ENCODE measurements around the gene TEC. TPM values are rescaled to one million over a fixed set of nuclear protein-coding genes. Genes with fewer than 3 reads are reported as not detected.

TEC gene
- total and polyA plus RNA-seq, 2 experiments from 2014 or later, result not detected

GRCh38 chr4:48110452-48110978 lies 159.1 kb downstream of the TEC start:
- TF ChIP-seq EZH2phosphoT487 (IDR thresholded peaks at IDR 0.05; ENCODE audit: insufficient read depth, low read depth), result no peak
- no peaks in the 10 kb centered on the region for H3K36me3 ChIP-seq (ENCODE audit: low read depth)
- in situ Hi-C loops (cut with MboI), result no loop called here
- H3K4me3 ChIP-seq, result no peak overlapping the region
- no peak overlapping the region for H2AFZ ChIP-seq
- H3K4me1 ChIP-seq (ENCODE audit: insufficient read depth), result no peaks in the 10 kb centered on the region; the same call in 1 of the 2 replicates
- 83 to 96% methylated on average over 1 of the region's 1 CpG for WGBS, 2 experiments (ENCODE audit: low coverage in 1 of 2, low lambda C conversion rate in 2 of 2, missing lambda C conversion rate in 2 of 2)
- DNase-seq, result no peak
- no peaks in the 10 kb centered on the region for H3F3A ChIP-seq (ENCODE audit: insufficient read depth)
- H3K27me3 ChIP-seq (replicated peaks; ENCODE audit: insufficient read depth), result no peaks in the 10 kb centered on the region
- no peaks in the 10 kb centered on the region for H3K9me3 ChIP-seq (ENCODE audit: low read depth)
- no peak overlapping the region for H3K27ac ChIP-seq
- no peak overlapping the region for H3K9ac ChIP-seq
- H3K9me2 ChIP-seq (ENCODE audit: insufficient read depth), result no peaks in the 10 kb centered on the region
- H3K79me2 ChIP-seq (ENCODE audit: insufficient read depth), result no peaks in the 10 kb centered on the region
- no peaks in the 10 kb centered on the region for H4K20me1 ChIP-seq (ENCODE audit: insufficient read depth)
- H3K4me2 ChIP-seq (ENCODE audit: unreplicated experiment), result no peak overlapping the region

GRCh38 chr4:48109413-48110263 lies 160.0 kb downstream of the TEC start:
- Histone ChIP-seq H3K27ac (no peak overlapping the region), H3K4me2 (ENCODE audit: unreplicated experiment) (no peak overlapping the region), H3K9me3 (ENCODE audit: low read depth) (no peaks in the 10 kb centered on the region), H4K20me1 (ENCODE audit: insufficient read depth) (no peaks in the 10 kb centered on the region), H3K79me2 (ENCODE audit: insufficient read depth) (no peaks in the 10 kb centered on the region), H3K4me3 (no peak overlapping the region), H3K36me3 (ENCODE audit: low read depth) (no peaks in the 10 kb centered on the region), H3K9ac (no peak overlapping the region), H3K9me2 (ENCODE audit: insufficient read depth) (no peaks in the 10 kb centered on the region), H3K27me3 (replicated peaks; ENCODE audit: insufficient read depth) (no peaks in the 10 kb centered on the region), H3F3A (ENCODE audit: insufficient read depth) (no peaks in the 10 kb centered on the region), H2AFZ (no peak overlapping the region), H3K4me1 (ENCODE audit: insufficient read depth) (no peaks in the 10 kb centered on the region; the same call in 1 of the 2 replicates)
- in situ Hi-C loops (cut with MboI), result no loop called here
- peak; percentile 58 for DNase-seq
- WGBS, 2 experiments (ENCODE audit: low coverage in 1 of 2, low lambda C conversion rate in 2 of 2, missing lambda C conversion rate in 2 of 2), result 51 to 59% methylated on average over 5 of the region's 5 CpGs
- TF ChIP-seq EZH2phosphoT487 (IDR thresholded peaks at IDR 0.05; ENCODE audit: insufficient read depth, low read depth) (no peak), EZH2 (IDR thresholded peaks at IDR 0.05; ENCODE audit: insufficient read depth, poor library complexity, severe bottlenecking) (no peak)

- 93% methylated on average over 2 of the region's 2 CpGs for WGBS, 2 experiments (ENCODE audit: low coverage in 1 of 2, low lambda C conversion rate in 2 of 2, missing lambda C conversion rate in 2 of 2)
Observed at GRCh38 chr4:48108309-48109073, 161.1 kb downstream of the TEC start.

GRCh38 chr4:48105230-48105629 lies 164.4 kb downstream of the TEC start:
- Histone ChIP-seq H2AFZ (no peak overlapping the region), H3K9me3 (ENCODE audit: low read depth) (no peaks in the 10 kb centered on the region), H3K4me2 (ENCODE audit: unreplicated experiment) (no peak overlapping the region), H4K20me1 (ENCODE audit: insufficient read depth) (no peaks in the 10 kb centered on the region), H3K4me3 (no peak overlapping the region), H3K27me3 (replicated peaks; ENCODE audit: insufficient read depth) (no peaks in the 10 kb centered on the region), H3K27ac (no peak overlapping the region), H3K79me2 (ENCODE audit: insufficient read depth) (no peaks in the 10 kb centered on the region), H3K9me2 (ENCODE audit: insufficient read depth) (no peaks in the 10 kb centered on the region), H3K9ac (no peak overlapping the region), H3K36me3 (ENCODE audit: low read depth) (no peaks in the 10 kb centered on the region), H3F3A (ENCODE audit: insufficient read depth) (no peaks in the 10 kb centered on the region), H3K4me1 (ENCODE audit: insufficient read depth) (peaks cover 3% of the 10 kb centered on the region)
- 92 to 97% methylated on average over 1 of the region's 1 CpG for WGBS, 2 experiments (ENCODE audit: low coverage in 1 of 2, low lambda C conversion rate in 2 of 2, missing lambda C conversion rate in 2 of 2)
- TF ChIP-seq EZH2phosphoT487 (IDR thresholded peaks at IDR 0.05; ENCODE audit: insufficient read depth, low read depth) (no peak), EZH2 (IDR thresholded peaks at IDR 0.05; ENCODE audit: insufficient read depth, poor library complexity, severe bottlenecking) (no peak)
- in situ Hi-C loops (cut with MboI), result no loop called here
- DNase-seq, result no peak

More at GRCh38 chr4:48108309-48109073, 161.1 kb downstream of the TEC start:
- no peaks in the 10 kb centered on the region; the same call in 1 of the 2 replicates for H3K4me1 ChIP-seq (ENCODE audit: insufficient read depth)
- H2AFZ ChIP-seq, result no peak overlapping the region
- no peaks in the 10 kb centered on the region for H3K79me2 ChIP-seq (ENCODE audit: insufficient read depth)
- no peak for TF ChIP-seq EZH2phosphoT487 (IDR thresholded peaks at IDR 0.05; ENCODE audit: insufficient read depth, low read depth)
- TF ChIP-seq EZH2 (IDR thresholded peaks at IDR 0.05; ENCODE audit: insufficient read depth, poor library complexity, severe bottlenecking), result no peak
- no peaks in the 10 kb centered on the region for H4K20me1 ChIP-seq (ENCODE audit: insufficient read depth)
- H3K9me3 ChIP-seq (ENCODE audit: low read depth), result no peaks in the 10 kb centered on the region
- H3K4me3 ChIP-seq, result no peak overlapping the region
- H3K9me2 ChIP-seq (ENCODE audit: insufficient read depth), result no peaks in the 10 kb centered on the region
- in situ Hi-C loops (cut with MboI), result no loop called here
- H3F3A ChIP-seq (ENCODE audit: insufficient read depth), result no peaks in the 10 kb centered on the region
- H3K4me2 ChIP-seq (ENCODE audit: unreplicated experiment), result no peak overlapping the region
- H3K27ac ChIP-seq, result no peak overlapping the region
- no peak for DNase-seq
- H3K27me3 ChIP-seq (replicated peaks; ENCODE audit: insufficient read depth), result no peaks in the 10 kb centered on the region
- no peak overlapping the region for H3K9ac ChIP-seq
- no peaks in the 10 kb centered on the region for H3K36me3 ChIP-seq (ENCODE audit: low read depth)
